K562 (cell line): ENCODE measurements around the gene CCM2. TPM values are rescaled to one million over a fixed set of nuclear protein-coding genes. Genes with fewer than 3 reads are reported as not detected.
A peak's percentile ranks its signal among the peaks of the same experiment; 100 is the strongest.

ENCODE experiments used
- BMI1 ChIP-seq: fragments of 150-350 bp; IDR thresholded peaks from 2 replicates; pipeline ENCODE4 v1.6.1; 2014; ENCODE audit warnings: low read length
- FOXM1 ChIP-seq, 2 experiments: fragments of 450-650 bp in 1 of 2; sonication (generic) in 1 of 2; formaldehyde crosslinking in 1 of 2; IDR thresholded peaks; 2 replicates each; pipeline versions ENCODE4 v1.6.1 to v1.9.0; 2017 to 2022; ENCODE audit warnings: low read depth in 2 of 2, mild to moderate bottlenecking in 2 of 2, missing genetic modification reagents in 1 of 2, moderate library complexity in 1 of 2
- HDAC1 ChIP-seq, 2 experiments: fragments of 450-650 bp; IDR thresholded peaks; 2 replicates each; pipeline ENCODE4 v1.6.1; 2016 to 2017; ENCODE audit warnings: inconsistent platforms in 1 of 2, mild to moderate bottlenecking in 1 of 2, moderate library complexity in 1 of 2
- HDAC2 ChIP-seq: fragments of 450-650 bp; IDR thresholded peaks from 2 replicates; pipeline ENCODE4 v1.6.1; 2016; ENCODE audit warnings: mild to moderate bottlenecking
- HMGN3 ChIP-seq: IDR thresholded peaks from 2 replicates; pipeline ENCODE4 v1.6.1; 2011; ENCODE audit warnings: borderline replicate concordance, low read depth, mild to moderate bottlenecking, mixed read lengths, low read length; ENCODE audit not compliant: insufficient read length; ENCODE audit errors: extremely low read depth
- HNRNPH1 ChIP-seq: fragments of 200-400 bp; formaldehyde crosslinking; optimal IDR thresholded peaks from 2 replicates; pipeline ENCODE3; 2017; ENCODE audit warnings: low read depth, mild to moderate bottlenecking, low read length, moderate library complexity
- MYNN ChIP-seq, 2 experiments: sonication (generic); formaldehyde crosslinking in 1 of 2; IDR thresholded peaks; 2 replicates each; pipeline versions ENCODE4 v1.5.0 to v1.6.1; 2016 to 2020; ENCODE audit warnings: antibody characterized with exemption in 1 of 2, missing genetic modification reagents in 1 of 2
- NEUROD1 ChIP-seq: fragments of 150-350 bp; IDR thresholded peaks from 2 replicates; pipeline ENCODE4 v1.6.1; 2014; ENCODE audit warnings: borderline replicate concordance, low read length, low read depth; ENCODE audit not compliant: partially characterized antibody
- RAD51 ChIP-seq: fragments of 450-650 bp; IDR thresholded peaks from 2 replicates; pipeline ENCODE4 v1.7.1; 2016; ENCODE audit warnings: low read depth, mild to moderate bottlenecking, borderline replicate concordance
- RBM22 ChIP-seq: fragments of 200-400 bp; formaldehyde crosslinking; IDR thresholded peaks from 2 replicates; pipeline ENCODE4 v1.6.1; 2018; ENCODE audit warnings: low read length, low read depth; ENCODE audit not compliant: poor library complexity, severe bottlenecking
- ZBTB40 ChIP-seq, 2 experiments: fragments of 450-650 bp in 1 of 2; sonication (generic) in 1 of 2; formaldehyde crosslinking in 1 of 2; IDR thresholded peaks; 2 replicates each; pipeline versions ENCODE4 v1.7.1 to v1.9.0; 2016 to 2022; ENCODE audit warnings: inconsistent platforms in 1 of 2, mild to moderate bottlenecking in 1 of 2, missing genetic modification reagents in 1 of 2
- ZNF639 ChIP-seq, 2 experiments: fragments of 200-800 bp in 1 of 2; sonication (Bioruptor generic) in 1 of 2; sonication (generic) in 1 of 2; formaldehyde crosslinking in 1 of 2; IDR thresholded peaks in 1 of 2; conservative IDR thresholded peaks in 1 of 2; 2 replicates each; pipeline versions ENCODE4 v1.5.0 to v1.6.1; 2016 to 2020; ENCODE audit warnings: missing compliant biosample characterization in 1 of 2, missing genetic modification characterization in 1 of 2, missing genetic modification reagents in 1 of 2
- ZNF696 ChIP-seq: fragments of 250-450 bp; sonication (Bioruptor Pico); conservative IDR thresholded peaks from 2 replicates; pipeline ENCODE4 v1.4.0; 2020; ENCODE audit warnings: mild to moderate bottlenecking, moderate library complexity
- ZNF780A ChIP-seq: fragments of 250-450 bp; sonication (Bioruptor Pico); IDR thresholded peaks from 2 replicates; pipeline ENCODE4 v1.5.0; 2021; ENCODE audit warnings: mild to moderate bottlenecking
- polyA plus RNA-seq, 8 experiments: library from polyadenylated mRNA; depleted of rRNA in 4 of 8; stranded (reverse) in 5 of 8; unstranded in 3 of 8; fragments of >200 nt; fragmentation: Nextera tagmentation in 2 of 8; fragmentation: Illumina TruSeq in 1 of 8; extraction: Ambion mirVana in 2 of 8; extraction: Trizol in 1 of 8; gene quantifications; 2 replicates each; pipeline versions ENCODE4 v1.2.1 to v1.2.3, GENCODE V29; 2011 to 2014; ENCODE audit warnings: inconsistent platforms in 1 of 8, missing spikeins in 1 of 8
- total RNA-seq, 7 experiments: library from RNA; depleted of rRNA in 6 of 7; stranded (reverse); fragments of >200 nt in 6 of 7; fragmentation: Illumina TruSeq in 2 of 7; extraction: Trizol in 2 of 7; gene quantifications; 2 replicates each; pipeline versions ENCODE4 v1.2.1 to v1.2.3, GENCODE V29; 2011 to 2021; ENCODE audit warnings: low replicate concordance in 1 of 7
- TF ChIP-seq, protein P1 (sequence below): fragments of 450-650 bp; IDR thresholded peaks from 2 replicates; pipeline ENCODE4 v1.6.1; 2016

Gene CCM2
- total and polyA plus RNA-seq, 9 of the 15 experiments (the other 6 are each of a cell fraction or from before 2014, with no cell fraction given) = 0.41 to 38.6 (median 25.9) TPM

DNA sequence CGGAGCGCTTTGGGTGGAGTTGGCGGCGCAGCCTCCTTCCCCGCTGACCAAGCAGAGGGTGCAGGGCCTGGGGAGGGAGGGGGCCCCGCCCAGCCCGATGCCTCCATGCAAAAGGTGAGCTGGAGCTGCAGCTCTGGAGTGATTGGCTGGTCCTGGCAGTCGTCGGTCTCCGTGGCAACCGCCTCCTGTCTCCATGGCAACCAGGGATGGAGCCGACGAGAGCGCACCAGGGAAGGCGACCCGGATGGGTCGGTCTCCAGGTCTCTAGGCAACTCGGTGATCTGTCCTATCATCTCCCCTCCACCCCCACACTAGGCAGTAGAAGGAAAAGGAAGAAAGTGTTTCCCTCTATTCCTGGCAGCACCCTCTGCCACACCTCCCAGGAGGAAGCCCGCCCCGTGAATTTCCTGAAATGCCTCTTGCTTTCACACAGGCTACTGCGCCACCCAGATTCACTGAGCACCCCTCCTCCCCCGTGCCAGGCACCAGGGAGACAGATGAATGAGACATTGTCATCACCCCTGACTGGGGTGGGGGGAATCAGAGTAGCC, 89.4 kb downstream of the CCM2 start (continued):
- peak; percentile 66 for TF ChIP-seq ZBTB40 (IDR thresholded peaks at IDR 0.05)
- no peak for TF ChIP-seq ZBTB40 (CRISPR knock-in tag; IDR thresholded peaks at IDR 0.05)
- TF ChIP-seq, protein P1, sequence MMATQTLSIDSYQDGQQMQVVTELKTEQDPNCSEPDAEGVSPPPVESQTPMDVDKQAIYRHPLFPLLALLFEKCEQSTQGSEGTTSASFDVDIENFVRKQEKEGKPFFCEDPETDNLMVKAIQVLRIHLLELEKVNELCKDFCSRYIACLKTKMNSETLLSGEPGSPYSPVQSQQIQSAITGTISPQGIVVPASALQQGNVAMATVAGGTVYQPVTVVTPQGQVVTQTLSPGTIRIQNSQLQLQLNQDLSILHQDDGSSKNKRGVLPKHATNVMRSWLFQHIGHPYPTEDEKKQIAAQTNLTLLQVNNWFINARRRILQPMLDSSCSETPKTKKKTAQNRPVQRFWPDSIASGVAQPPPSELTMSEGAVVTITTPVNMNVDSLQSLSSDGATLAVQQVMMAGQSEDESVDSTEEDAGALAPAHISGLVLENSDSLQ = peak; percentile 26; the same call in 1 of the 2 replicates
- TF ChIP-seq FOXM1 (IDR thresholded peaks at IDR 0.05; ENCODE audit: low read depth) = no peak
- TF ChIP-seq FOXM1 (CRISPR knock-in tag; IDR thresholded peaks at IDR 0.05; ENCODE audit: low read depth) = no peak
- 0 out of 2 replicates have a peak, but pooled peaks have one; percentile 17 for TF ChIP-seq MYNN (IDR thresholded peaks at IDR 0.05)
- TF ChIP-seq MYNN (CRISPR knock-in tag; IDR thresholded peaks at IDR 0.05) = no peak
- TF ChIP-seq HMGN3 = peak; percentile 18
- TF ChIP-seq NEUROD1 = peak; percentile 60
- peak in 1 of 2 experiments; percentile 76; a peak in 2 of 4 replicates for TF ChIP-seq HDAC1 (IDR thresholded peaks at IDR 0.05)
- TF ChIP-seq HNRNPH1 = no peak
- peak; percentile 98 for TF ChIP-seq RBM22
- TF ChIP-seq RAD51 = no peak
- TF ChIP-seq ZNF639 (CRISPR knock-in tag; conservative IDR thresholded peaks at IDR 0.05 in 1 of 2, IDR thresholded peaks at IDR 0.05 in 1 of 2) = no peak
- TF ChIP-seq ZNF696 = no peak
- TF ChIP-seq BMI1 = peak; percentile 93
- no peak for TF ChIP-seq ZNF780A (CRISPR knock-in tag)
- TF ChIP-seq HDAC2 = peak; percentile 98
